ENCODE data around the gene EFNA5.

DNA sequence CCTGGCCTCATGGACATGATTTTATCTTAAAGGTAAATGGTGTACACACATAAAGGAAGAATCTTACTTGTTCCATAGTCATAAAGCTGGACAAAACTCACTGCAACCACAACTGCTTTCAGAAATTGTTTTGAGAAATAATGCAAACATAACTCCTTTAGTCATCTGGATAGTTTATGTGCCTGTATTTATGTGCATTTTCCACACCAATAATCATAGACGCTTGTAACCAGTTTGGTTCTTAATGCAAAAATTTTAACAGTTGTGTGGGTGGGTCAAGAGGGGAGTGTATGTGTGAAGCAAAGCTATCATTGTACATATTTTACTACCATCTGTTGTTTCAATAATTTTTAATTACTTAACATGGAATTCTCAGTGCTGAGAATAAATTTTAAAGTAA is 80.1 kb downstream of the EFNA5 start:
- TF ChIP-seq CTCF (IDR thresholded peaks at IDR 0.05) = no peak
- TF ChIP-seq POLR2A (IDR thresholded peaks at IDR 0.05) = no peak

Data from vagina (tissue), 2 donors.